Choroid plexus epithelial cell (primary cell): ENCODE data around the gene SEC23IP.

Experiments
- DNase-seq: peaks from one replicate; pipeline ENCODE4 v3.0.0-alpha.2; 2010; ENCODE audit warnings: low read depth
- H3K4me3 ChIP-seq: 2 replicates; pipeline ENCODE4 v1.5.1; 2011; ENCODE audit warnings: low read depth, mild to moderate bottlenecking, control low read depth, low read length, moderate library complexity
- TF ChIP-seq, protein P1 (sequence below): conservative IDR thresholded peaks from 2 replicates; pipeline ENCODE4 v1.5.1; 2011; ENCODE audit warnings: low read depth, mild to moderate bottlenecking, control low read depth, inconsistent platforms, low read length, moderate library complexity

Gene SEC23IP

DNA sequence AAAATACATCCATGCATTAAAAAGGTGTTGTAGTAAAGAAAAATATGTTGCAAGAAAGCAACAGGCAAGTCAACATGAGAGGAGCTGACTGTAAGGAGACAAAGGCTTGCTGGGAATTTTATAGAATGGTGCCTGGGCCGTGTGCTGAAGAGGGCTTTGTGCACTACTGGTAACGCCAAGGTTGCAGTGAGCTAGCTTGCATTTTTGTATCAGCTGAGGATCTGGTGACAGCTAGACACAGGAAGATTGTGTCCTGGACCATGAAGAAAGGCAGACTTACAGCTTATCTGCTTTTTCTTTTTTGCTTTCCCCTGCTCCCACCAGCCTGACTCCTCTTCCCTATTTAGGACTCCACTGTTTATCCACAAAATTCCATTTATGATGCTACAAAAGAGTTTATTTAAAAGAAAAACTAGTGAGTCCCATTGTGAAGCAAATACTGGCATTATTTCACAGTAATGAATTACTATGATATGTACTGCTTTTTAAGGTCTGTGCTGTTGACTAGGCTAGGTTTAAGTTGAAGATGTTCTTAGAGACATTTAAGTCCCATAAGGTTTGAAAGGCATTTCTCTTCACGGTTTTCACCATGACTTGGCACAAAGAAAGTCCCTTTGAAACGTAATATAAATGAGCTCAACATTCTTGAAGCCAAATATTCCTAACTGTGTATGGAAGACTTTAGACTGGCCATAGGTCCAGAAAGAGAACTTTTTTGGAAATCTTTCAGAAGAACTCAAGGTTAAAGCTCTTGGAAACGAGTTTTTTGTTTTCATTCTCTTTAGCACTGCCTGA, 88.6 kb downstream of the SEC23IP start:
- TF ChIP-seq, protein P1, sequence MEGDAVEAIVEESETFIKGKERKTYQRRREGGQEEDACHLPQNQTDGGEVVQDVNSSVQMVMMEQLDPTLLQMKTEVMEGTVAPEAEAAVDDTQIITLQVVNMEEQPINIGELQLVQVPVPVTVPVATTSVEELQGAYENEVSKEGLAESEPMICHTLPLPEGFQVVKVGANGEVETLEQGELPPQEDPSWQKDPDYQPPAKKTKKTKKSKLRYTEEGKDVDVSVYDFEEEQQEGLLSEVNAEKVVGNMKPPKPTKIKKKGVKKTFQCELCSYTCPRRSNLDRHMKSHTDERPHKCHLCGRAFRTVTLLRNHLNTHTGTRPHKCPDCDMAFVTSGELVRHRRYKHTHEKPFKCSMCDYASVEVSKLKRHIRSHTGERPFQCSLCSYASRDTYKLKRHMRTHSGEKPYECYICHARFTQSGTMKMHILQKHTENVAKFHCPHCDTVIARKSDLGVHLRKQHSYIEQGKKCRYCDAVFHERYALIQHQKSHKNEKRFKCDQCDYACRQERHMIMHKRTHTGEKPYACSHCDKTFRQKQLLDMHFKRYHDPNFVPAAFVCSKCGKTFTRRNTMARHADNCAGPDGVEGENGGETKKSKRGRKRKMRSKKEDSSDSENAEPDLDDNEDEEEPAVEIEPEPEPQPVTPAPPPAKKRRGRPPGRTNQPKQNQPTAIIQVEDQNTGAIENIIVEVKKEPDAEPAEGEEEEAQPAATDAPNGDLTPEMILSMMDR = no peak
- no peak for DNase-seq

DNA sequence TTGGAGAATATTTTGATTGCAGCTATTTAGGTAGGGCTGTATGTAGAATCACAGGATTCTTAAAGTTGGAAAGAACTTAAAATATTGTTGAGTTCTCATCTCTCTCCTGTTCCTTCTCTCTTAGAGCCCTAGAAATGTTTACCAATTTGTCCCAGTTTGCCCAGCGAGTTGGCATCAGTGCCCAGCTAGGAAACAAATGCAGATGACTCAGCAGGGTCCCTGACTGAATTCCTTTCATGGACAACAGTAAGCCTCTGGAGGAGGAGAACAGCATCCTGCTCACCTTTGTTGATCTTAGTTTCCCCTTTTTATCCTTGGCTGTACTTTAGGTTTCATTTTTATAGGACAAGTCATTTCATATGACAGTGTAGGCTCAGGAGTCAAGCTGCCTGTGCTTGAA, 89.3 kb downstream of the SEC23IP start:
- TF ChIP-seq, protein P1 = no peak
- no peak overlapping the region for H3K4me3 ChIP-seq
- DNase-seq = no peak

More for the DNA sequence above, 88.6 kb downstream of the SEC23IP start:
- H3K4me3 ChIP-seq = no peak overlapping the region

- H3K4me3 ChIP-seq = no peak overlapping the region
- no peak for DNase-seq
- TF ChIP-seq, protein P1 = no peak
These were observed 95.8 kb downstream of the SEC23IP start for GRCh38 chr10:119988333-119988732.

- TF ChIP-seq, protein P1 = no peak
- DNase-seq = no peak
- no peak overlapping the region for H3K4me3 ChIP-seq
These were observed 97.4 kb downstream of the SEC23IP start for GRCh38 chr10:119989966-119990365.

DNA sequence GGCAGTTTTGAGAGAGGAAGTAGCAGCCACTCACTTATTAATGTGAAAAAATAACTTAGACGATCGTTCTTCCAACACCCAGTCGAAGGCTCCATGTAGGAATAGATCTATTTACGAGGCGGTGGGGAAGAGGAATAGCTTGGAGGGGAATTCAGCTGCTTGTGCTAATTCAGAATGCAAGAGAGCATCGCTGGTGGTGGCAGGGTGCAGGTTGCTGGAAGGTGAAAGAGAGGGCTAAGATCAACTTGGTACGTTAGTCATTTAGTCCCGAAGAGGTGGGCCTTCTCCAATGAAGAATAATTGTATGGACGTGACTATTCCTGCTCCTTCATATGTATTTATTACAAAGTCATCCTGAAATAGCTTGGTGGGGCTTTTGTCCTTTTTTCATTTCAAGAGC, 98.5 kb downstream of the SEC23IP start:
- DNase-seq = no peak
- H3K4me3 ChIP-seq = no peak overlapping the region
- TF ChIP-seq, protein P1 = no peak

DNA sequence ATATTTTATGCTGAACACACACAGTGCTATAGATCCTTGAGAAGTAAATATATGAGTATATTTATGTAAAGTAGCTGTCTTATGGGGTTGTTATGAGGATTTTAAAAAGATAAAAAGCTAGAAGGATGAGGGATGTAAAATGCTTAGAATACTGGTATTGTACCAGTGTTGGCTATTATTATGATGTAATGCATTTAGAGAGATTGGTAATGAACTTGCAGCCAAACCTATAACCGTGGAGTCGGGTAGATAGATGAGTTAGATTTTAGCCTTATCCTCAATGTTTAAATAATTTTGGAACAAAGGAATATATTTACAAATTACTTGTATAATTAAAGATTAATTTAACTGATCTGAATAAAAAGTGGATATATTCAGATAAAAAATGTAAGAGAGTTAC, 99.3 kb downstream of the SEC23IP start:
- DNase-seq = no peak
- no peak overlapping the region for H3K4me3 ChIP-seq
- TF ChIP-seq, protein P1 = no peak
